GM21786 (cell line): ENCODE data around the gene ZNF20.
A peak's percentile ranks its signal among the peaks of the same experiment; 100 is the strongest.

Experiments used
- ATAC-seq: cut with Tn5 transposase; IDR thresholded peaks from one replicate; pipeline ENCODE4 v1.9.1; 2021; ENCODE audit not compliant: unreplicated experiment

ZNF20 gene

GRCh38 chr19:12139885-12140544 lies at the start of gene ZNF20:
ZNF20 (minus strand) TSS chr19:12140350; CDS start chr19:12140182, 168 bp downstream.
- peak; percentile 91 for ATAC-seq

GRCh38 chr19:12187625-12188024 lies 47.5 kb upstream of the ZNF20 start:
- no peak for ATAC-seq

- no peak for ATAC-seq
Observed at GRCh38 chr19:12180377-12180776, 40.2 kb upstream of the ZNF20 start.

GRCh38 chr19:12166626-12167025 lies 26.5 kb upstream of the ZNF20 start:
- no peak for ATAC-seq

- no peak for ATAC-seq
Observed at GRCh38 chr19:12163826-12164225, 23.7 kb upstream of the ZNF20 start.

GRCh38 chr19:12162882-12163806 lies 23.0 kb upstream of the ZNF20 start, which contains the start of gene ZNF136:
ZNF136 (plus strand) TSS chr19:12163096; CDS start chr19:12163204, 108 bp downstream.
- ATAC-seq, result peak; percentile 97

- no peak for ATAC-seq
Observed at GRCh38 chr19:12162513-12162881, 22.3 kb upstream of the ZNF20 start.

GRCh38 chr19:12159773-12160414 lies 19.7 kb upstream of the ZNF20 start:
- ATAC-seq, result no peak

- ATAC-seq, result peak; percentile 55
Observed at GRCh38 chr19:12156223-12157058, 16.3 kb upstream of the ZNF20 start, which contains the start of gene ZNF625. ZNF625 (minus strand) TSS chr19:12156734; CDS start chr19:12156558, 176 bp downstream.

- no peak for ATAC-seq
Observed at GRCh38 chr19:12155324-12155860, 15.2 kb upstream of the ZNF20 start.

GRCh38 chr19:12145348-12145747 lies 5.2 kb upstream of the ZNF20 start:
- no peak for ATAC-seq

GRCh38 chr19:12141405-12141736 lies 1.2 kb upstream of the ZNF20 start:
- no peak for ATAC-seq

GRCh38 chr19:12140545-12141404 lies 625 bp upstream of the ZNF20 start:
- ATAC-seq, result no peak

GRCh38 chr19:12139269-12139668 lies 881 bp downstream of the ZNF20 start:
- ATAC-seq, result no peak

- ATAC-seq, result no peak
Observed at GRCh38 chr19:12137221-12137940, 2.8 kb downstream of the ZNF20 start.

- no peak for ATAC-seq
Observed at GRCh38 chr19:12133069-12133468, 7.1 kb downstream of the ZNF20 start.

- no peak for ATAC-seq
Observed at GRCh38 chr19:12126707-12127106, 13.4 kb downstream of the ZNF20 start.

GRCh38 chr19:12117201-12117970 lies 22.8 kb downstream of the ZNF20 start:
- no peak for ATAC-seq
